IPS-18a (cell line): Measurements from ENCODE around the gene RPS6KC1.
A peak's percentile ranks its signal among the peaks of the same experiment; 100 is the strongest.

Source experiments
- H3K27ac ChIP-seq: one replicate; pipeline ENCODE4 v1.5.1; 2013; ENCODE audit warnings: low read length
- H3K27me3 ChIP-seq: one replicate; pipeline ENCODE4 v1.6.1; 2013; ENCODE audit warnings: mild to moderate bottlenecking, low read length; ENCODE audit not compliant: control insufficient read depth, insufficient read depth
- H3K36me3 ChIP-seq: one replicate; pipeline ENCODE4 v1.6.1; 2013; ENCODE audit warnings: low read depth, low read length; ENCODE audit not compliant: control insufficient read depth
- H3K4me1 ChIP-seq: one replicate; pipeline ENCODE4 v1.6.1; 2013; ENCODE audit warnings: low read depth, low read length; ENCODE audit not compliant: control insufficient read depth
- H3K4me3 ChIP-seq: one replicate; pipeline ENCODE4 v1.5.1; 2013; ENCODE audit warnings: low read length
- H3K9ac ChIP-seq: one replicate; pipeline ENCODE4 v1.6.1; 2013; ENCODE audit warnings: mild to moderate bottlenecking, low read length, moderate library complexity
- H3K9me3 ChIP-seq: one replicate; pipeline ENCODE4 v1.6.1; 2013; ENCODE audit warnings: low read depth, low read length; ENCODE audit not compliant: control insufficient read depth

RPS6KC1 gene

GRCh38 chr1:213250446-213250845, 199.4 kb downstream of the RPS6KC1 start:
- H3K4me1 ChIP-seq = peaks cover 7% of the 10 kb centered on the region
- no peak overlapping the region for H3K27ac ChIP-seq
- H3K4me3 ChIP-seq = no peak overlapping the region
- no peaks in the 10 kb centered on the region for H3K27me3 ChIP-seq
- H3K9ac ChIP-seq = no peak overlapping the region
- H3K36me3 ChIP-seq = no peaks in the 10 kb centered on the region
- H3K9me3 ChIP-seq = no peaks in the 10 kb centered on the region

DNA sequence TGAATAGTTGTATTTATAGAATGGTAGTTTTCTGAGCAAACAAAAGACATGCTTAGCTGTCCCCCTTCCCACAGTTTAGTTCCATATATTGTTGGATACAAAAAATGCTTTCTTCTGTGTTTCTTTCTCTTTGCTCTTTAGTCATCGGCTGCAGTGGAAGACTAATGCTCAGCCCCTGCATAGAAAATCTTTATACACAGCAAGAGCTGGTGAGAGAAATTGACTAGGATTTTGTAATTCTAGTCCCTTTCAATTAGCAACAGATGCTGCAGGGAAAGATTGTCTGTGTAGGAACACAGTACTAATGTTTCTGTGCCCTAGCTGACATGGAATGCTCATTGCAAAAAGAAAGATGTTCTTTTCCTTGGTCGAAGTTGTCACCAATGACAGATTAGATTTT, 200.9 kb downstream of the RPS6KC1 start:
- Histone ChIP-seq H3K9ac (no peak overlapping the region), H3K27me3 (no peaks in the 10 kb centered on the region), H3K4me3 (no peak overlapping the region), H3K27ac (no peak overlapping the region), H3K36me3 (no peaks in the 10 kb centered on the region), H3K4me1 (peaks cover 4% of the 10 kb centered on the region), H3K9me3 (no peaks in the 10 kb centered on the region)

DNA sequence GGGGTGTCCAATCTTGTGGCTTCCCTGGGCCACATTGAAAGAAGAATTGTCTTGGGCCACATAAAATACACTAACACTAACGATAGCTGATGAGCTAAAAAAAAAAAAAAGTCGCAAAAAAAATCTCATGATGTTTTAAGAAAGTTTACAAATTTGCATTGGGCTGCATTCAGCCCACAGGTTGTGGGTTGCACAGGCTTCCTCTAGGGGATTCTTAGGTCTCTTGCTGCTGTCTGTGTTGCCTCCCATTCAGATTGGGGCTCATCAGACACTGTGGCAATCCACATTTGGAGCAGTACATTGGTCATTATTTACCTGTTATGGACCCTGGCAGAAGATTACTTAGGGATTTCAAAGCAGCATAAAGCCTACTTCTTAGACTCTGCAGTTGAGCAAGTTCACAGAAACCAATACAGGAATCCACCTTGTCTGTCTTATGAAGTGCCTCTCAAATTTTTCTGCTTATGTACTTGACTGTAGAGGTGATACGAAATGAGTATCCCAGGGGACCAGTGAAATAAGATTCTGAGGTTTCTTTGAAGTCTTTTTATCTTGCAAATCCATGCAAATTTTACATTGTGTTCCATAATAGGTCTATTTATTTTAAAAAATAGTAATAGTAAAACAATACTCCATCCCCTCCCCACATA, 205.5 kb downstream of the RPS6KC1 start:
- no peak overlapping the region for H3K27ac ChIP-seq
- H3K9me3 ChIP-seq = no peaks in the 10 kb centered on the region
- no peak overlapping the region for H3K9ac ChIP-seq
- no peak overlapping the region for H3K4me3 ChIP-seq
- no peaks in the 10 kb centered on the region for H3K36me3 ChIP-seq
- H3K27me3 ChIP-seq = no peaks in the 10 kb centered on the region
- peaks cover 18% of the 10 kb centered on the region for H3K4me1 ChIP-seq

GRCh38 chr1:213260311-213261075, 209.5 kb downstream of the RPS6KC1 start:
- Histone ChIP-seq H3K27me3 (no peaks in the 10 kb centered on the region), H3K4me3 (peak overlapping the region; percentile 48)

DNA sequence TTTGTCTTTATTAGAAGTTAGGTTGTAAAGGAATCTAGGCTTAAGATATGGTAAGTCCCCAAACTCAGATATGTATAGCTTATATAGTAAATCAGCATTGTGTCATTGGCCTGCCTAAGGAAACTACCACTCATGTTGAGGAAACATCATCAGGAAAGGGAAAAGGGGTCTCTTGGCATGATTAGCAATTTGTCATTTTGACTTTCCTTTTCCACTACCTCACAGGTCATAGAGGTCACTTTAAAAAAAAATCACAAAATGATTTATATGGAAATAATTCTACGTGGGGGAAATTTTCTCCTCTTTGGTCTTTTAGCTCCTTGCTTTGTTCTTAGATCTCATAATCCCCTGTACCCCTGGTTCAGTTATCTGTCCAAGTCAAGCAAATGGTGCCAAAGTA, 213.5 kb downstream of the RPS6KC1 start:
- peaks cover 10% of the 10 kb centered on the region for H3K4me1 ChIP-seq
- H3K9ac ChIP-seq = no peak overlapping the region
- H3K9me3 ChIP-seq = no peaks in the 10 kb centered on the region
- no peaks in the 10 kb centered on the region for H3K36me3 ChIP-seq
- no peaks in the 10 kb centered on the region for H3K27me3 ChIP-seq
- no peak overlapping the region for H3K27ac ChIP-seq
- H3K4me3 ChIP-seq = no peak overlapping the region

More at GRCh38 chr1:213260311-213261075, 209.5 kb downstream of the RPS6KC1 start:
- Histone ChIP-seq H3K27ac (no peak overlapping the region), H3K4me1 (peaks cover 18% of the 10 kb centered on the region), H3K9me3 (no peaks in the 10 kb centered on the region), H3K9ac (no peak overlapping the region), H3K36me3 (no peaks in the 10 kb centered on the region)

GRCh38 chr1:213266983-213267772, 216.1 kb downstream of the RPS6KC1 start:
- Histone ChIP-seq H3K9me3 (no peaks in the 10 kb centered on the region), H3K36me3 (no peaks in the 10 kb centered on the region), H3K4me1 (no peaks in the 10 kb centered on the region), H3K9ac (no peak overlapping the region), H3K27me3 (no peaks in the 10 kb centered on the region), H3K27ac (no peak overlapping the region), H3K4me3 (no peak overlapping the region)

DNA sequence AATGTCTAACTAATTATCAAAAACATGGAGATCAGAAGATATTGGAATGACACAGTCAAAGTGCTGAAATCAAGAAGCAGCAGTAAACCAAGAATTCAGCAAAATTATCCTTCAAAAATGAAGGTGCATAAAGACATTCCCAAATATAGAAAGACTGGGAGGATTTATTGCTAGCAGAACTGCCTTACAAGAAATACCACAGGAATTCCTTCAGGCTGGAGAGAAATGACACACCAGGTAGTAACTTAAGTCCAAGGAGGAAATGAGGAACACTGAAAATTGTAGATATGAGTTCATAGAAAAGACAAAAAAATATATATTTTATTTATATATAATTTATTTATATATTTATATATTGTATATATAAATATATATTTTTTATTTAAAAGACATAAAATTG, 217.2 kb downstream of the RPS6KC1 start:
- H3K36me3 ChIP-seq = no peaks in the 10 kb centered on the region
- H3K9me3 ChIP-seq = no peaks in the 10 kb centered on the region
- no peak overlapping the region for H3K9ac ChIP-seq
- H3K4me1 ChIP-seq = no peaks in the 10 kb centered on the region
- H3K27ac ChIP-seq = no peak overlapping the region
- H3K27me3 ChIP-seq = no peaks in the 10 kb centered on the region
- no peak overlapping the region for H3K4me3 ChIP-seq

DNA sequence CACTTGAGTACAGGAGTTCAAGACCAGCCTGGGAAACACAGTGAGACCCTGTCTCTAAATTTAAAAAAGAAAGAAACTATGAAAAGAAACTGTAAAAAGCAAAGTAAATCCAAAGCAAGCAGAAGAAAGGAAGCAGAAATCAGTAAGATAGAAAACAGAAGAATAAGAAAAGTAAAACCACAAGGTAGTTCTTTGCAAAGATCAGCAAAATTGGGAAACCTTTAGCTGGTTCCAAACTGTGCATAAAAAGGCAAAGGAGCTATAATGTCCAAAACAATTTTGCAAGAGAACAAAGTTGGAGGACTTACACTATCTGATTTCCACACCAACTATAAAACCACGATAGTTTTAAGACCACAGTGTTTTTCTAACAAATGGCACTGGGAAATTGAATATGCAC, 218.8 kb downstream of the RPS6KC1 start:
- H3K36me3 ChIP-seq = no peaks in the 10 kb centered on the region
- no peak overlapping the region for H3K9ac ChIP-seq
- H3K4me1 ChIP-seq = no peaks in the 10 kb centered on the region
- H3K27me3 ChIP-seq = no peaks in the 10 kb centered on the region
- H3K4me3 ChIP-seq = no peak overlapping the region
- H3K27ac ChIP-seq = no peak overlapping the region
- no peaks in the 10 kb centered on the region for H3K9me3 ChIP-seq

DNA sequence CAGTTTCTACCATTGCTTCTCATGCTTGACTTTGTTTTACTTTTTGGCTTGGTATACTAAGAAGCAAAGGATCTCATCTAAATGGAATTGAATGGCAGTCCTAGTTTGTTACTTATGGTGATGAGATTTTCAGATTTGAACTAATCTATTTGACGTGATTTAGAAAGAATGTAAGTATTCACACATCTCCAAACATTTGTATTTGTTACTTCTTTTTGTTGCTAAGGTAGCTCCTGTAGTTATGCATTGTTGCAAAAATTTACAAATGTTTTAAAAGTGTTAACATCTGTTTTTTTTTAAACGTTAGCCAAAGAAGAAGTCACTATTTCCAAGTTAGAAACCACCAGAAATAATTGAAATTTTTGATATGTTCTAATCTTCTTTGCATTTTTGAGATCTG, 222.5 kb downstream of the RPS6KC1 start:
- Histone ChIP-seq H3K4me1 (no peaks in the 10 kb centered on the region), H3K27me3 (no peaks in the 10 kb centered on the region), H3K9me3 (no peaks in the 10 kb centered on the region), H3K36me3 (no peaks in the 10 kb centered on the region), H3K9ac (no peak overlapping the region), H3K27ac (no peak overlapping the region), H3K4me3 (no peak overlapping the region)

- no peaks in the 10 kb centered on the region for H3K27me3 ChIP-seq
- H3K4me3 ChIP-seq = no peak overlapping the region
- no peaks in the 10 kb centered on the region for H3K9me3 ChIP-seq
- no peaks in the 10 kb centered on the region for H3K4me1 ChIP-seq
- no peak overlapping the region for H3K27ac ChIP-seq
- H3K36me3 ChIP-seq = no peaks in the 10 kb centered on the region
- no peak overlapping the region for H3K9ac ChIP-seq
Measured at GRCh38 chr1:213274140-213274539, 223.1 kb downstream of the RPS6KC1 start.

DNA sequence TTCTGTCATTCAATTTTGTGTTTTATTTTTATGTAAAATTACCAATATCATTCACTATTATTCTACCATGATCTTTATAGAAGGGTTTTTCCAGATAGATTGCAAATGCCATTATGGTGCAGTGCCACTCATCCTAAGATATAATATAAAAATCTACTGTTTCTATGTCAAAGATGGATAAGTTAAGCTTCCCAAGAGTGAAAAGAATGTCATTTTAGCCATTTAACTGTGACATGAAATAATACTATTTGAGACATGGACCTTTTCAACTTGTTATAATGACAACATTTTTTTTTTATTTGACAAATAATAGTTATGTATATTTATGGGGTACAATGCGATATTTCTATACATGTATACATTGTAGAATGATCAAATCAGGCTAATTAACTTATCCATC, 224.3 kb downstream of the RPS6KC1 start:
- no peak overlapping the region for H3K9ac ChIP-seq
- H3K27ac ChIP-seq = no peak overlapping the region
- no peaks in the 10 kb centered on the region for H3K27me3 ChIP-seq
- H3K9me3 ChIP-seq = no peaks in the 10 kb centered on the region
- H3K36me3 ChIP-seq = no peaks in the 10 kb centered on the region
- no peak overlapping the region for H3K4me3 ChIP-seq
- peaks cover 9% of the 10 kb centered on the region for H3K4me1 ChIP-seq
